Measurements from ENCODE around the gene SUCO.
"Not testable (repeated sequence)": the region's sequence is repeated elsewhere in the genome, so short reads cannot be mapped to it uniquely, and the experiment has no call there.

Gene SUCO

DNA sequence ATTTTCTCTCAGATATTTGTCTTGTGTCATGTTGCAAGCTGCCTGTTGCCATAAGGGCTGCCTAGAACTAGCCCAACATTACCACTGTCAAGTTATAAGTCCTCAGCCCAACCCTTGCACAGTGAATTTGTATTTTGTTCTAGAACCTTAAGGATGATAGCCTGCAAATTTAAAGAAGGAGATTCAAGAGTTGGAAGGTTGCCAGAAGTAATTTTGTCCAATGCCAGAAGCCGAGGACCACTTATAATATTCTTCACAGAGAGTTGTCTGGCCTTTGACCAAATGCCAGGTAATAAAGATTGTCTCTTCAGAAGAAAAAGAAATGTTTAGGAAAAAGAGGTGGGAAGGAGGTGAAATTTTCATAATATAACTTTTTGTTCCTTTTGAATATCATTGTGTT lies 40.5 kb upstream of the SUCO start:
- Histone ChIP-seq H3K9me3 (ENCODE audit: insufficient read depth, low read length) (no peaks in the 10 kb centered on the region), H3K27me3 (ENCODE audit: low read depth, low read length) (peaks cover 36% of the 10 kb centered on the region), H3K4me2 (ENCODE audit: low read length) (no peak overlapping the region), H3K4me1 (ENCODE audit: low read length) (no peaks in the 10 kb centered on the region), H3K4me3 (ENCODE audit: low read length) (no peak overlapping the region), H2AFZ (ENCODE audit: low read depth, low read length) (no peak overlapping the region), H3K79me2 (ENCODE audit: low read length) (no peaks in the 10 kb centered on the region), H3K36me3 (replicated peaks; ENCODE audit: low read depth, low read length) (no peaks in the 10 kb centered on the region), H3K27ac (ENCODE audit: low read length) (no peak overlapping the region), H4K20me1 (ENCODE audit: insufficient read depth, low read length) (no peaks in the 10 kb centered on the region), H3K9ac (ENCODE audit: low read length) (no peak overlapping the region)
- no peak for TF ChIP-seq EZH2phosphoT487 (IDR thresholded peaks at IDR 0.05; ENCODE audit: low read depth)
- TF ChIP-seq CTCF (IDR thresholded peaks at IDR 0.05; ENCODE audit: low read depth, low read length) = no peak

GRCh38 chr1:172494166-172494565 lies 38.8 kb upstream of the SUCO start:
- TF ChIP-seq CTCF (IDR thresholded peaks at IDR 0.05; ENCODE audit: low read depth, low read length) (no peak), EZH2phosphoT487 (IDR thresholded peaks at IDR 0.05; ENCODE audit: low read depth) (no peak)
- H2AFZ ChIP-seq (ENCODE audit: low read depth, low read length) = no peak overlapping the region
- H3K27ac ChIP-seq (ENCODE audit: low read length) = no peak overlapping the region
- H3K9me3 ChIP-seq (ENCODE audit: insufficient read depth, low read length) = no peaks in the 10 kb centered on the region
- H3K79me2 ChIP-seq (ENCODE audit: low read length) = no peaks in the 10 kb centered on the region
- H3K27me3 ChIP-seq (ENCODE audit: low read depth, low read length) = peaks cover 21% of the 10 kb centered on the region
- H4K20me1 ChIP-seq (ENCODE audit: insufficient read depth, low read length) = no peaks in the 10 kb centered on the region
- no peak overlapping the region for H3K4me3 ChIP-seq (ENCODE audit: low read length)
- no peaks in the 10 kb centered on the region for H3K36me3 ChIP-seq (replicated peaks; ENCODE audit: low read depth, low read length)
- H3K4me2 ChIP-seq (ENCODE audit: low read length) = no peak overlapping the region
- no peak overlapping the region for H3K9ac ChIP-seq (ENCODE audit: low read length)
- no peaks in the 10 kb centered on the region for H3K4me1 ChIP-seq (ENCODE audit: low read length)

DNA sequence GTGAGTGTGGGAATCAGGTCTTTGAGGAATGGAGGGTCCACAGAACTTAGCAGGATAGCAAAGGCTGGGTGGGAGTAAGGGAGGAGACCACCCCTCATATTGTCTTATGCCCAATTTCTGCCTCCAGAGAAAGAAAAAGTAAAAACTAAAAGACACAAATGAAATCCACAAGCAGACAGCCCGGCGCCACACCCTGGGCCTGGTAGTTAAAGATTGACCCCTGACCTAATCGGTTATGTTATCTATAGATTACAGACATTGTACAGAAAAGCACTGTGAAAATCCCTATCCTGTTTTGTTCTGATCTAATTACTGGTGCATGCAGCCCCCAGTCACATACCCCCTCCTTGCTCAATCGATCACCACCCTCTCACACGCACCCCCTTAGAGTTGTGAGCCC lies 36.8 kb upstream of the SUCO start:
- not testable (repeated sequence) for H3K27me3 ChIP-seq (ENCODE audit: low read depth, low read length)

GRCh38 chr1:172496678-172497077 lies 36.3 kb upstream of the SUCO start:
- Histone ChIP-seq H4K20me1 (ENCODE audit: insufficient read depth, low read length) (no peaks in the 10 kb centered on the region), H3K9ac (ENCODE audit: low read length) (no peak overlapping the region), H3K4me3 (ENCODE audit: low read length) (no peak overlapping the region), H3K27me3 (ENCODE audit: low read depth, low read length) (0 out of 2 replicates have a peak, but pooled peaks cover 7% of the 10 kb centered on the region), H2AFZ (ENCODE audit: low read depth, low read length) (no peak overlapping the region), H3K4me2 (ENCODE audit: low read length) (no peak overlapping the region), H3K79me2 (ENCODE audit: low read length) (no peaks in the 10 kb centered on the region), H3K27ac (ENCODE audit: low read length) (no peak overlapping the region), H3K4me1 (ENCODE audit: low read length) (no peaks in the 10 kb centered on the region), H3K9me3 (ENCODE audit: insufficient read depth, low read length) (no peaks in the 10 kb centered on the region), H3K36me3 (replicated peaks; ENCODE audit: low read depth, low read length) (no peaks in the 10 kb centered on the region)
- TF ChIP-seq CTCF (IDR thresholded peaks at IDR 0.05; ENCODE audit: low read depth, low read length) = no peak
- TF ChIP-seq EZH2phosphoT487 (IDR thresholded peaks at IDR 0.05; ENCODE audit: low read depth) = no peak

More for the DNA sequence above, 36.8 kb upstream of the SUCO start:
- H3K9me3 ChIP-seq (ENCODE audit: insufficient read depth, low read length); H3K4me1 ChIP-seq (ENCODE audit: low read length); H3K27ac ChIP-seq (ENCODE audit: low read length); H3K9ac ChIP-seq (ENCODE audit: low read length); H3K36me3 ChIP-seq (replicated peaks; ENCODE audit: low read depth, low read length); H2AFZ ChIP-seq (ENCODE audit: low read depth, low read length); H4K20me1 ChIP-seq (ENCODE audit: insufficient read depth, low read length); H3K79me2 ChIP-seq (ENCODE audit: low read length); H3K4me2 ChIP-seq (ENCODE audit: low read length); H3K4me3 ChIP-seq (ENCODE audit: low read length): not testable (repeated sequence)

GRCh38 chr1:172497230-172497629 lies 35.7 kb upstream of the SUCO start:
- H3K27ac ChIP-seq (ENCODE audit: low read length) = no peak overlapping the region
- H3K4me2 ChIP-seq (ENCODE audit: low read length) = no peak overlapping the region
- H4K20me1 ChIP-seq (ENCODE audit: insufficient read depth, low read length) = no peaks in the 10 kb centered on the region
- no peaks in the 10 kb centered on the region for H3K9me3 ChIP-seq (ENCODE audit: insufficient read depth, low read length)
- H3K36me3 ChIP-seq (replicated peaks; ENCODE audit: low read depth, low read length) = no peaks in the 10 kb centered on the region
- H2AFZ ChIP-seq (ENCODE audit: low read depth, low read length) = no peak overlapping the region
- H3K4me1 ChIP-seq (ENCODE audit: low read length) = no peaks in the 10 kb centered on the region
- TF ChIP-seq CTCF (IDR thresholded peaks at IDR 0.05; ENCODE audit: low read depth, low read length) = no peak
- TF ChIP-seq EZH2phosphoT487 (IDR thresholded peaks at IDR 0.05; ENCODE audit: low read depth) = no peak
- no peak overlapping the region for H3K9ac ChIP-seq (ENCODE audit: low read length)
- H3K4me3 ChIP-seq (ENCODE audit: low read length) = no peak overlapping the region
- H3K27me3 ChIP-seq (ENCODE audit: low read depth, low read length) = 0 out of 2 replicates have a peak, but pooled peaks cover 2% of the 10 kb centered on the region
- H3K79me2 ChIP-seq (ENCODE audit: low read length) = no peaks in the 10 kb centered on the region
